T follicular helper cell (primary cell): ENCODE data around the gene LRRC4C.
"Not testable (repeated sequence)": the region's sequence is repeated elsewhere in the genome, so short reads cannot be mapped to it uniquely, and the experiment has no call there.

ENCODE experiments used
- DNase-seq: peaks from one replicate; pipeline ENCODE4 v3.0.0-alpha.2; 2020; ENCODE audit warnings: low read depth

Gene LRRC4C

DNA sequence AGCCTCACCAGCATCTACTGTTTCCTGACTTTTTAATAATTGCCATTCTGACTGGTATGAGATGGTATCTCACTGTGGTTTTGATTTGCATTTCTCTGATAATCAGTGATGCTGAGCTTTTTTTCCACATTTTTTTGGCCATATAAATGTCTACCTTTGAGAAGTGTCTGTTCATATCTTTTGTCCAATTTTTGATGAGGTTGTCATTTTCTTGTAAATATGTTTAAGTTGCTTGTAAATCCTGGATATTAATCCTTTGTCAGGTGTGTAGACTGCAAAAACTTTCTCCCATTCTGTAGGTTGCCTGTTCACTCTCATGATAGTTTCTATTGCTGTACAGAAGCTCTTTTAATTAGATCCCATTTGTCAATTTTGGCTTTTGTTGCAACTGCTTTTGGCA, 439.8 kb downstream of the LRRC4C start:
- not testable (repeated sequence) for DNase-seq

DNA sequence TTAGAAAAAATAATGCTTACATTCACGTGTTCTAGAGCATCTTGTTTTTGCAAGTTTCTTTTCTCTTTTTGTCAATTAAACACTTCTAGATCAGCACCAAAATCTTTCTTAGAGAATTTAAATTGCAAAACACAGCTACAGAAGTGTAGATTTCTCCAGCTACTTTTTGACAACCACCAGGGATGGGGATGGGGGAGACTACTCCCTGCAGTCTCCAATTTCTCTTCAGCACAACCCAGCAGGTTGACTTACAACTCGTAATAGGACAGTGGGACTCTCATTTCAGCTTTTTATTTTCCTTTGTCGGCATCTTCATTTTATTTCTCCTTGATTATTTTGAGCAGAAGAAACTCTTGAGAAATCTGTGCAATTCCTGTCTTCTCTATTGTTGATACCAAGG, 441.2 kb downstream of the LRRC4C start:
- DNase-seq, result no peak

DNA sequence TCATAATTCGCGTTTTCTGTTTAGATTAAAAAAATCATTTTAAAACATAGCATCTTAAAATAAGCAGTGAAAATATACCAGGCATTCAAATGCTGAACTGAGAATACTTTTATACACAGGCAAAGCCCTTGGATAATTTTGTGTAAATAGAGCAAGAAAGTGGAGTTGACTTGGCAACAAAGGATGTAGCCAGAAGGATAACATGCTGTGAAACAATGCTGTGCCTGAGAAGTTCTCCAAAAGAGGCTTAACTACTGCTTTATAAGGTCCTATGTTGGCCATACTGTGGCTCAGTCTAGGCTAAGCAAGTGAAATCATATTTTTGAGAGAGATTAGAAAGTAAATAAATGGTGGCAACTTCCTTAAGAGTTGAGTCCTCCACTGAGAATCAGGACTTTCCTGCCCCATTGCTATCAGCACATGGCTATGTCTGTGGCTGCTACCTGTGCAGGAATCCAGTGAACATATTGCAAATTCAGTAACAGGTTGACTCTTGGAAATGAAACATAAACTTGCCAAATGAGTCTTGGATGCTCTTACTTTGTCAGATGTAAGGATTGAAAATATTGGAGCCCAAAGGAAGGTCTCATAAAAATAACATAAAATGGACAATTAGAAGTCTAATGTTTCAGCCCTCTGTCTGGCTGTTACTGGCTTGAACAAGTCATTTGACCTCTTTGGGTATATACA, 448.9 kb downstream of the LRRC4C start:
- DNase-seq, result no peak

DNA sequence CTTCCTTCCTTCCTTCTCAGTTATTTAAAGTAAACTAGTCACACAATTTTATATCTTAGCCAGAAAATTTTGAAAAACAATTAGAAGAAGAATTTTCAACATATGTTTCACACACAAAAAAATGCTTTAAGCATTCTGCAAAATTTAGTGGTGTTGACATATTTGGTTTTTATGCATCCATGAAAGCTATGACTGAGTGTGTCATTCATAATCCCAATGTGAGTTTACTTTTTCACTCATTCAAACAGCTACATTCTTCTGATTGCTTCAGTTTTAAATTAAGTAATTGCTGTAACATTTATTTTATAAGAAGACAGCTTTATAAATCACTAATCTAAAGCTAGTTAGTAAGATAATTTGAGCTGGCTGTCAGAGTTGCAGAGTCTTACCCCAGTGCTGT, 453.5 kb downstream of the LRRC4C start:
- DNase-seq, result no peak

DNA sequence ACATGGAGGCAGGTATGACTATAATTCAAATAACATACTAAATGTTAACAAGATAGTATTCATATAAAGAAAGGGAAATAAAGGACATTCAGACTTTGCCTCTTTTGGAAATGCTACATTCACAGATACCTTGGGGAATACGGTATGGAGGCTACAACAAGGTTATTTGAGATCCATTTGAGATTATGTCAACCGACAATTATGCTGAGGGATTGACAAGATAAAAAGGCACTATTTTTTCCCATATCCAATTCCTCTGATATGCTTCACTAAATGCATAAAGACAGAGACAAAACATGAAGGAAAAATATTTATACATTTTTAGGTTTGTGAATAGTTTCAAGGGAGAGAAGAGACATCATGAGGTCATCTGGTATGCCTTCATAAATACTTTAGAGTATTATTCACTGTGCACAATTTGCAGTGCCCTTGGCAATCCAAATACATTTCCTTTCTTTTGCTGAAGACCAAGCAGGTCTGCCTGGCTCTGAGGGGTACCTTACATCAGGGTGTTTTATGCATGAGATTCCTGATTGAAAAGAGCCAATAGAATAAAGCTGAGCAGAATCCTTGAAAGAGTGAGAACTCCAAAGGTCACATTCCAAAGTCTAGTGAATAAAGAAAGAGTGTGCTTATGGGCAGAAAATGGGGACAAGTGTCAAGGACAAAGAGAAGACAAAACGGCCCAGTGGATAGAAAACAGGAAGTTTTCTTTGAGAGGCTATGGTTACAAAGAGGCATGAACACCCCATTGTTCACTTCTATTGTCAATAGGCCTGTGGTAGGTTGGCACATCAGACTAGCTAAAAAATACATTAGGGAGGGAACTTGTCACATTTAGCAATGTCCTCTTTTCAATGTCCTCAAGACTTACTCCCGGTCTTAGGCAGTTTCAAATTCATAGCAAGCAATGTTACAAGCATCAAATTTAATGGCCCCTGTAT, 455.8 kb downstream of the LRRC4C start:
- DNase-seq, result no peak

DNA sequence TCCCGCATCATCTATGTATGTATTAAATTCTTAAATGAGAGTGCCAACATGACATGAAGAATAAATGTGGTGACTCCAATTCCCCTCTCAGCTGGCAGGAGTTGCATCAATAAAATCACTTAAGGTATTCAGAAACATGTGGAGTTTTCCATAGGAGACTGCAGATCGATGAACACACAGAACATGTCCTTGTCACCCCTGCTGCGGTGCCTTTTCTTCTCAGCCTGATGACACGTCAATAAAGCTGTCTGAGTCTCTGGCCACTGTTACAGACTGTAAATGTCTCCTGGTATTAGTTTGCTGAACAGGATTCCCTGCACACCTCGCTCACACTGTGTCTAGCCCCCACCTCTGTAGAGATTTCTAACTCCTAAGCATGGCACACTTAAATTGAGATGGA, 460.5 kb downstream of the LRRC4C start:
- no peak for DNase-seq

DNA sequence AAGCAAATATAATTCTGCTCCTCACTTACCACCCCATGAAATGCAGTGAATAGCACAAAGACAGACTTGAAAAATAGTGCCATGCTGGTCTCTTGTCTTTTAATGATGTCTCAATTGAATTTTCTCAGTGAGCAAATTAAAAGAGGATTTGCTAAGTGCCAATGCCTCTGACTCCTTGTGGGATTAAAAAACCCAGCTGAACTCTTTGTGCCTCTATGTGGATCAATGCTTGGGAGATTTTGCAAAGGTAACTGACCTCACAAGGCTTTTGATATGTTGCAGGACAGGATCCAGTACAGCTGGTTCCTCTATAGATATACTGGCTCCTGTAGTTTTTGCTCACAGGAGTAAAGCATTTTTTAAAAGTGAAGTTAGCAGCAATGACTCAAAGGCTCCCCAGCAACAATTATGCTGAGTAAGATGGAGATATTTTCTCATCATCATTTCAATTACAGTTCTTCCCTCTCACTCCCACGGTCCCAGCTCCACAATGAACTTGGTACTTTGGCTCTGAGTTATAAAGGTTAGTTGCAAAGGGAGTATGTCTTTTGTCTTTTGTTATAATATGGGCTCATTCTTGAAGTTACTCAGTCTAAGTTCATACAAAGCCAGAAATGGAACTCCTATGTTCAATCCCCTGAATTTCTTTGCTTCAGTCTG, 471.5 kb downstream of the LRRC4C start:
- no peak for DNase-seq

DNA sequence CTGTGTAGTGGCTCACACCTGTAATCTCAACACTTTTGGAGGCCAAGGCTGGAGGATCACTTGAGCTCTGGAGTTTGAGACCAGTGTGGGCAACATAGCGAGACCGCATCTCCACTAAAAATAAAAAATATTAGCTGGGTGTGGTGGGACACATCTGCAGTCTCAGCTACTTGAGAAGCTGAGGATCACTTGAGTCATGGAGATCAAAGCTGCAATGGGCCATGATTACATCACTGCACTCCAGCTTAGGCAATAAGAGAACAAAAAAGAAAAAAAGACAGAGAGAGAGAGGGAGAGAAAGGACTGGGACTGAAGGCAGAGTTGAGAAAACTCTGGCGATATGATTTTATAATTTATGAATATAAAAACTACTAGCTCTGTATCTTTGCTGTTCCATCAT, 473.1 kb downstream of the LRRC4C start:
- DNase-seq, result no peak

DNA sequence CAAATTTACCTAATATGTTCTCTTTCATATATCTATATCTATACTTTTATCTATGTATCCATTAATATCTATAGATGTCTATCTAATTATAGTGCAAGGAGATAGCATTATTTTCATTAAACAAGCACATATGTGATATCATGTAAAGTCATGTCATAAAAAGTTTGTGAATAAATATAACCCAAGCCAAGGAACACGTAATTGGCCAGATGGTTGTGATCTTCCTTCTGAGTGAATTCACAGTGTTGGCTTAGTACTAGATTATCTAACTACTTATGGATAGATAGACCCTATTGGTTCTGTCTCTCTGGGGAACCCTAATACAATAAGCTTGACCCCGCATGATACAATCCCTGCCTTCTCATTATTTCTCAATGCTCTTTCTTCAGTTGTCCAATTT, 484.4 kb downstream of the LRRC4C start:
- no peak for DNase-seq

DNA sequence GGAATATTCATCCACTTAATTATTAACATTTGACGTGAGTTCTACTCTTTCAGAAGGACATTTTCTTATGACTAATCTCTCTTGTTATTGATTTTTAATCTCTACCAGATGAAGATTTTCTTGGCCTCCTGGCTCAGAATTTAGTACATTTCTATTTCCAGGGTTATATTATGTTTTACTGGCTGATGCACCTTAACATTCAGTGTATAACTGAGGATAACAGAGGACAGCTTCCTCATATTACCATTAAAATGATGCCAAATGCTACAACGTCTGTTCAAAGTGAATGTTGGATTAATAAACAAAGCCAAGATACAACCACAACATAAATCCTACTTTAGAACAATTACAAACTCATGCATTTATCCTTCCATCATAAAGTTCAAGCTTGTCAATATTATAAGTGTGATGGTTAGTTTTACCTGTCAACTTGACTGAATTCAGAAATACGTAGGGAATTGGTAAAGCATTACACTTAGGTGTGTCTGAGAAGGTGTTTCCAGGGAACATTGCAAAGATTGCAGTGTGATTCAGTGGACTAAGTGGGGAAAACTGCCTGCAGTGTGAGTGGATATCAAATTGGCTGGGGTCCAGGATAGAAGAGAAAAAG, 485.2 kb downstream of the LRRC4C start:
- DNase-seq, result no peak

DNA sequence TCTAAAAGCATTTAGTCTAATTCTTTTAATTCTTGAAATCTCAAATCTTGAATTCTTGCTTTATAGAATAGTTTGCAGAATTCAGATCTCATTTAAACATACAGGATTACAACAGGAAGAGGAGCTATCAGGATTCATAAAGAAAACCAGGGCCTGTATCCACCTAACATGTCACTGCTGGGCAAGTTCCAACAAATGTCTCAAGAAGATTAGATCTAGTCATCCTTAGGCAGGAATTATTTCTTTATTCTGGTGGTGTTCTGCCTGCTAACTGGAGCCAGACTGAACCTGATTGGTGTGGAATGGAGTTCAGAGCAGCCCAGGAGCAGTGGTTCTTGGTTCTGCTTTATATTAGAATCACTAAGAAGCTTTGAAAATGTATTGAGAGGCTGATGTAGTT, 500.7 kb downstream of the LRRC4C start:
- no peak for DNase-seq

DNA sequence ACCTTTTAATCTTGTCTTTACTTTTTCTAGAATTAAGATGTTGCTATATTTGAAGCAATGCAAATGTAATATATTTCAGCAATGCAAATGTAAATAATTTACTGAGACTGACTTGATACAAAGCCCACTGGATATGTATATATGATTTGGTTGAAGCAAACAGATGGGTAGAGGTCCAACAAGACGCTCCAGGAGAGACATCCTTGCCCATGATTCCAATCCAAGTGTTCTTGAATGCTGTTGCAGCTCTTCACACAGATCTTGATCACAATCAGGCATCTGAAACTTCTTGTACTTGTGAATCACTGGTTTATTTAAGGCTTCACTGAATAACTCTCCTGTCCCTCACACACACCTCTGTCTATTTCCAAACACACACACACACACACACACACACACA, 507.0 kb downstream of the LRRC4C start:
- DNase-seq, result no peak

DNA sequence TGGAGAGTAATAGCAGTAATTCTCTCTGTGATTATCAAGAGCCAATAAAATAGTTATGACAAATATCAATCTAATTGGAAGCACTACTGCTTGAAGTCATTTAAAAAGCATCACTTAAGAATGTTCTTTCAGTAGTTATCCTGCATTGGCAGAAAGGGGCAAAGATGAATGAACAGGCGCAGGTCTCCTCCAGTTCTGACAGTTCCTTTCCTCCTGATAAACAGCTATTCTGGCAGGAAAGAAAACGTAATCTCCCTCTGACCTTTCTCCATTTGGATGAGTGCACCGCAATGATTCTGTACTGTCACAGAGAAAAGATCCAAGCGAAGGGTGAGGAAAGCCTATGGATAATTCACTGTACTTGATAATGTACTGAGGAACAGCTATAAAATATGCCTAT, 521.5 kb downstream of the LRRC4C start:
- DNase-seq, result no peak

DNA sequence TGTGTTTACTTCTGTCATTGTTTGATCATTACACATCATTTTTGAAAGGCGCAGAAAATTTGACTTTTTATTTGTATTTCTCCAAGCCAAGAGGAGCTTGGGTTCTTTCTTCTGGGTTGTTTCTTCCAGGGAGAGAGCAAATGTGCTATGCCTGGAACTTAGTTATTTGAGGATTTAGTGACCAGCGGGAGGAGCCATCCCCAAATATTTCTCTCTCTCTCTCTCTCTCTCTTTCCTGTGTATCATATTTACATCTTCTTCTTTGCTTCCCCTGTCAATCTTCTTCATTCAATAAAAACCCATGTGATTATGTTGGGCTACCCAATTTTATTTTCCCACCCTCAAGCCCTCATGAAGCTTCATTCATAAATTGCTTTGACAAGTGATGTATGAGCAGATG, 534.5 kb downstream of the LRRC4C start:
- DNase-seq, result no peak

DNA sequence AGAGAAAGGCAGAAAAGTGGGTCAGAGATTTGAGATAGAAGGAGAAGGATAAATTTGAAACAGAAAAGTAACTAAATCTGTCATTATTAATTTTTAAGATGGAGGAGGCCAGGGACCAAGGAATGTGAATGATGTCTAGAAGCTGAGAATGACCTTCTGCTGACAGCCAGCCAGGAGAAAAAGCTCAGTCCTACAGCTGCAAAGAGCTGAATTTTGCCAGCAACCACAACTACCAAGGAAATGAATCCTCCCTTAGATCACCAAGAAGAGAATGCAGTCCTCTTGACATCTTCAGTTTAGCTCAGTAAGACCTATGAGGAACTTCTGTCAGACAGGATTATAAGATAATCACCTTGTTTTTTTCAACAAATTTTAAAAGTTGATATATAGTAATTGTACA, 538.2 kb downstream of the LRRC4C start:
- DNase-seq, result no peak

DNA sequence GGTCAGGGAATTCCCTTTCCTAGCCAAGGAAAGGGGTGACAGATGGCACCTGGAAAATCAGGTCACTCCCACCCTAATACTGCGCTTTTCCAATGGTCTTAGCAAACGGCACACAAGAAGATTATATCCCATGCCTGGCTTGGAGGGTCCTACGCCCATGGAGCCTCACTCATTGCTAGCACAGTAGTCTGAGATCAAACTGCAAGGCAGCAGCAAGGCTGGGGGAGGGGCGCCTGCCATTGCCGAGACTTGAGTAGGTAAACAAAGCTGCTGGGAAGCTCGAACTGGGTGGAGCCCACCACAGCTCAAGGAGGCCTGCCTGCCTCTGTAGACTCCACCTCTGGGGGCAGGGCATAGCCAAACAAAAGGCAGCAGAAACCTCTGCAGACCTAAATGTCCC, 548.7 kb downstream of the LRRC4C start:
- DNase-seq, result not testable (repeated sequence)

DNA sequence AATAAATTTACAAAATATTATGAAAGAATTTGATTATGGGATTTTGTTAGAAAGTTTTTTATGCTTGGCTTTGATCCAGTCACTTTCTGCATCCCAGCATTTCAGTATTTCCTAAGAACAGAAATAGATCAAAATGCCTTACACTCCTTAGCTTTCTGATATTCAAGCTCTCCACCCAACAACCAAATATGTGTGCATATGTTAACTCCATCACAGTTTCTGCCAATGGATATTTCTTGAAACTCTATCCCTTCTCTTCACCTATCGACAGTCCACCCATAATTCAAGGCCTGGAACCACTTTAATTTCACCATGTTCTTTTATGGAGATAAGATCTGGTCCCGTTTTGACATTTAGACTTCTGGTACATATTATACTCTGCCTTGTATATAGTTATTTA, 565.0 kb downstream of the LRRC4C start:
- DNase-seq, result no peak

DNA sequence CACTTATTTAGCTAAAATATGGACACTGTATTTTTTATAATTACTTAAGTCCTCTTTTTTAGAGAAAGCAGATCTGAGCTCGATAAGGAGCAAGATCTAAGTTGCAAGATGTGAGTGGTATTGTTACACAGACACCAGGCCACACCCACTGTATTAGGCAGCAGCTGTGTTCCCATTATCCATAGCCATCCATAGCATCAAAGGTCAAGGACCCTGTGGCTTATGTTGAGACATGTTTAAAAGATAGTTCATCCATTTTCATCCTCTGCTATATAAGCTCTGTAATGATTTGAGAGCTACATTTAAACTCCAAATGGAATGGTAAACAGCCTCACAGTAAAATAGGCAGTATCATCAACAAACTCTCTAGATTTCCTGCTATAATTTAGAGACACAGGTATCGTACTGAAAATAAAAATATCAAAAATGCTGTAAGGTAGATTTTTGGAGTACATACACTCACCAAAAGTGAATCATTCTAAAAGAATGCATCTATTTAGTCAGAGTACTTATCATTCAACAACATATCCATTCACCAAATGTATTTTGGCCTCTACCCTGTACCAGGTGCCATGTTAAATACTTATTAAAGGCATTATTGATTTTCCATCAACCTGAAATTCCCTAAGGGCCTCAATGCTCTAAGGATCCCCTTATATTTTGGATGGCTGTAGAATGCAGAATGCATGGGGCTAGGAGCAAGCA, 574.0 kb downstream of the LRRC4C start:
- DNase-seq, result no peak

DNA sequence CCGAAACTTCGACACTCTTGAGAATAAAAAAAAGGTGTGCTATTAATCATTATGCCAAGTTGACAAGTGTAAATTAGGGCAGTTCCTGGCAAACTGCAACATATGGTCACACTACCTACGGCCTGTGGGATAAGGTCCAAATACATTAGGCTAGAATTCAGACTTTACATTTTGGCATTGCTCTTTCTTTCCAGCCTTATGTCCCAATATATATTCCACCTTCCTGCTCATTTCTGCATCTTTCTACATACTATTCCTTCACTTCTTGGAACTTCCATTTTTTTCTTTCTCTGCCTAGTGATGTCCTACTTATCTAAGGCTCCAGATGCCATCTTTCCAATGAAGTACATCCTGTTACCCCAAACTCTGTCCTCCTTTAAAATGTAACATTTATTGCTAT, 577.2 kb downstream of the LRRC4C start:
- no peak for DNase-seq

DNA sequence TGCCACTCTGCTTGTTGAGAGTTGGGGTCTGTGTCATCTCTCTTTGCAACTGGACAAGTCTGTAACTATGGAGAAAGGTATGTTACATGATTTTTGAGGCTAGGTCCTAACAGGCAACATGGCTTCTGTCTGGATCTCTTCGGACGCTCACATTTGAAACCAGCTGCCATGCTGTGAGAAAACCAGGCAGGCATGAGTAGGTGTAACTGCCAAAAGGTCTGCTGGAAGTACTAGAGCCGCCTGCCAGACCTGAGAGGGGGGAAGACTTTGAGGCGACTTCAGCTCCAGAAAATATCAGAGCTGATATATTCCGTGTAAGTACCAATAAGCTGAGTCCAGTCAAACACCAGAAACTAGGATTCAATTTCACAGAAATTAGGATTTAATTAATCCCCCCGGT, 579.5 kb downstream of the LRRC4C start:
- no peak for DNase-seq

DNA sequence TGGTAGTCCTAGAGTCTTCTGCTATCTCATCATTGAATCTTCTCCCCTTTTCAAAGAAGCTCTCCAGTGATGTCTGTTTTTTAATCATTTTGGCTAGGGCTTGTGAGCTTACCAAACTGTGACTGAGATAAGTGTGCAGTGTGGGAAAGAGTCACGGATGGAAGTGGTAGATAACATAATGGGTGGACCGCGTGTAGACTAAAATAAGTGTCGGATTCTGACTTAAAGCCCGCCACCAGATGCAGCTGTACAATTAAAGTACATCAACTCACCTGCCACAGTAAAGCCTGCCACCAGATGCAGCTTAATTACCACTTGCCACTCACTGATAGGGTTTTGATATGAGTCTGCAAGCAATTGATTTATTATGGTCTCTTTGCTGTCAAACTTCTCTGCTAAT, 581.5 kb downstream of the LRRC4C start:
- DNase-seq, result no peak

DNA sequence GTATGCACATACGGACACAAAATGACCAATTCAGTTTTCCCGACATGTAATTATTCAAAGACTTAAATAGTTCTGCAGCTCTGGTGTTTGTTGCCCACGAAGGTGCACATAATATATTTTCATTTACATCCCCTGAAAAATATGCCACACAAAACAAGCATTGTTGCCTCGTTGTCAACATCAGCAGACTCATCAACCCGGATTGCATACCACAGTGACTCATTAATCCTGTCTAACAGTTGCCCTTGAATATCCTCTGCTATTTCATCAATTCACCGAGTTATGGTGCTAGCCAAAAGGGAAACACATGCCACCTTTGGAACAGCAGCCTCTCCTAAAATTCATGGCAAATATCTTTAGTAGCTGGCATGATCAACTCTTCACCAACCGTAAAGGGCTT, 582.2 kb downstream of the LRRC4C start:
- DNase-seq, result no peak
